Ovary (tissue), 3 donors: ENCODE results near the gene LZTFL1.

Experiments
- CTCF ChIP-seq, 3 donors: fragments of 450-650 bp in 2 of 3; fragments of 200-600 bp in 1 of 3; IDR thresholded peaks; one replicate each; pipeline versions ENCODE4 v1.5.1 to v1.8.0; 2016 to 2022; ENCODE audit warnings: antibody characterized with exemption in 3 of 3, mild to moderate bottlenecking in 1 of 3
- EP300 ChIP-seq: sonication (generic); formaldehyde crosslinking; IDR thresholded peaks from one replicate; pipeline ENCODE4 v1.6.1; 2017; ENCODE audit warnings: antibody characterized with exemption
- donor health status: DM: no; HTN: no; CAD: no.

GRCh38 chr3:45889337-45889736 is 47.4 kb upstream of the LZTFL1 start:
- TF ChIP-seq CTCF (IDR thresholded peaks at IDR 0.05): no peak
- no peak for TF ChIP-seq EP300
